ENCODE results near the gene PLS1. TPM values are rescaled to one million over a fixed set of nuclear protein-coding genes. Genes with fewer than 3 reads are reported as not detected.

The PLS1 gene
- total and polyA plus RNA-seq, 2 of the 8 experiments (the other 6 are each of a cell fraction or from before 2014, with no cell fraction given) = 18.7 to 44.7 TPM

- TF ChIP-seq CHD7 (IDR thresholded peaks at IDR 0.05; ENCODE audit: insufficient replicate concordance, low read length) (no peak), MAX (IDR thresholded peaks at IDR 0.05) (no peak), HDAC6 (IDR thresholded peaks at IDR 0.05; ENCODE audit: low read depth, low read length) (no peak), BRCA1 (IDR thresholded peaks at IDR 0.05; ENCODE audit: low read depth, low read length) (no peak), PHF8 (conservative IDR thresholded peaks at IDR 0.05; ENCODE audit: low read depth, low read length) (no peak), CBX8 (IDR thresholded peaks at IDR 0.05; ENCODE audit: borderline replicate concordance, low read depth, low read length) (no peak), KDM5A (IDR thresholded peaks at IDR 0.05; ENCODE audit: low read length) (no peak), NANOG (IDR thresholded peaks at IDR 0.05; ENCODE audit: insufficient read depth, low read depth, low read length, poor library complexity, severe bottlenecking) (no peak), BCL11A (IDR thresholded peaks at IDR 0.05; ENCODE audit: low read depth in 2 of 2, low read length in 2 of 2) (no peak), EP300 (IDR thresholded peaks at IDR 0.05; ENCODE audit: borderline replicate concordance in 1 of 2, low read depth in 2 of 2, low read length in 2 of 2) (no peak)
These were observed 17.3 kb downstream of the PLS1 start (continued) for GRCh38 chr3:142613491-142613890.
